Fibroblast of lung (primary cell): Measurements from ENCODE around the gene RNASE3. TPM values are rescaled to one million over a fixed set of nuclear protein-coding genes. Genes with fewer than 3 reads are reported as not detected.
"Not testable (repeated sequence)": the region's sequence is repeated elsewhere in the genome, so short reads cannot be mapped to it uniquely, and the experiment has no call there.

Source experiments
- DNase-seq, 2 donors: peaks; one replicate each; pipeline versions ENCODE4 v3.0.0 to v3.0.0-alpha.2; 2010; ENCODE audit warnings: low read depth in 2 of 2
- H2AFZ ChIP-seq: 2 replicates; pipeline ENCODE4 v1.5.1; 2012; ENCODE audit warnings: low read length, control low read depth, inconsistent platforms
- H3K27ac ChIP-seq: 2 replicates; pipeline ENCODE4 v1.5.1; 2011; ENCODE audit warnings: low read length, control low read depth; ENCODE audit not compliant: insufficient read depth
- H3K27me3 ChIP-seq: 2 replicates; pipeline ENCODE4 v1.5.1; 2011; ENCODE audit warnings: mild to moderate bottlenecking, low read length; ENCODE audit not compliant: control insufficient read depth, insufficient read depth
- H3K36me3 ChIP-seq: 2 replicates; pipeline ENCODE4 v1.5.1; 2011; ENCODE audit warnings: low read length; ENCODE audit not compliant: control insufficient read depth, insufficient read depth
- H3K4me1 ChIP-seq: 2 replicates; pipeline ENCODE4 v1.5.1; 2011; ENCODE audit warnings: low read length; ENCODE audit not compliant: control insufficient read depth, insufficient read depth; ENCODE audit errors: extremely low read depth
- H3K4me2 ChIP-seq: 2 replicates; pipeline ENCODE4 v1.5.1; 2011; ENCODE audit warnings: low read length, control low read depth; ENCODE audit not compliant: insufficient read depth; ENCODE audit errors: extremely low read depth
- H3K4me3 ChIP-seq, 4 experiments: fragments of 200-600 bp in 1 of 4; sonication (generic) in 1 of 4; replicated peaks in 1 of 4; 2 replicates each; pipeline ENCODE4 v1.5.1; 2011 to 2016; ENCODE audit warnings: low read length in 4 of 4, low read depth in 3 of 4, mild to moderate bottlenecking in 3 of 4, control low read depth in 2 of 4, inconsistent platforms in 1 of 4, mixed read lengths in 1 of 4; ENCODE audit not compliant: insufficient read depth in 1 of 4; ENCODE audit errors: control extremely low read depth in 1 of 4
- H3K79me2 ChIP-seq: 2 replicates; pipeline ENCODE4 v1.5.1; 2012; ENCODE audit warnings: mild to moderate bottlenecking, low read length, inconsistent platforms; ENCODE audit not compliant: control insufficient read depth, insufficient read depth
- H3K9ac ChIP-seq: 2 replicates; pipeline ENCODE4 v1.5.1; 2011; ENCODE audit warnings: mild to moderate bottlenecking, low read length, control low read depth; ENCODE audit not compliant: insufficient read depth
- H3K9me3 ChIP-seq: 2 replicates; pipeline ENCODE4 v1.5.1; 2012; ENCODE audit warnings: low read depth, low read length; ENCODE audit not compliant: control insufficient read depth, insufficient read depth
- H4K20me1 ChIP-seq: 2 replicates; pipeline ENCODE4 v1.5.1; 2011; ENCODE audit warnings: low read length; ENCODE audit not compliant: control insufficient read depth, insufficient read depth; ENCODE audit errors: extremely low read depth
- CTCF ChIP-seq, 2 donors: IDR thresholded peaks in 1 of 2; conservative IDR thresholded peaks in 1 of 2; 1 replicate in 1 of 2; 2 replicates in 1 of 2; pipeline ENCODE4 v1.5.1; 2011 to 2012; ENCODE audit warnings: low read length in 2 of 2, control low read depth in 1 of 2, inconsistent platforms in 1 of 2, low read depth in 1 of 2, mild to moderate bottlenecking in 1 of 2
- EZH2 ChIP-seq: IDR thresholded peaks from 2 replicates; pipeline ENCODE4 v1.5.1; 2012; ENCODE audit warnings: low read length, control low read depth, mild to moderate bottlenecking; ENCODE audit errors: missing control alignments
- polyA plus RNA-seq, 2 donors: library from polyadenylated mRNA; depleted of rRNA in 1 of 2; stranded (reverse) in 1 of 2; unstranded in 1 of 2; fragments of >200 nt; gene quantifications; 2 replicates each; pipeline ENCODE4 v1.2.1, GENCODE V29; 2011 to 2012; ENCODE audit warnings: missing spikeins in 1 of 2
- total RNA-seq: library from RNA; depleted of rRNA; stranded (reverse); fragments of >200 nt; gene quantifications from 2 replicates; pipeline ENCODE4 v1.2.1, GENCODE V29; 2014

Gene RNASE3
- total and polyA plus RNA-seq, 2 donors (not counting 1 experiment from before 2014, with no cell fraction given), result not detected

DNA sequence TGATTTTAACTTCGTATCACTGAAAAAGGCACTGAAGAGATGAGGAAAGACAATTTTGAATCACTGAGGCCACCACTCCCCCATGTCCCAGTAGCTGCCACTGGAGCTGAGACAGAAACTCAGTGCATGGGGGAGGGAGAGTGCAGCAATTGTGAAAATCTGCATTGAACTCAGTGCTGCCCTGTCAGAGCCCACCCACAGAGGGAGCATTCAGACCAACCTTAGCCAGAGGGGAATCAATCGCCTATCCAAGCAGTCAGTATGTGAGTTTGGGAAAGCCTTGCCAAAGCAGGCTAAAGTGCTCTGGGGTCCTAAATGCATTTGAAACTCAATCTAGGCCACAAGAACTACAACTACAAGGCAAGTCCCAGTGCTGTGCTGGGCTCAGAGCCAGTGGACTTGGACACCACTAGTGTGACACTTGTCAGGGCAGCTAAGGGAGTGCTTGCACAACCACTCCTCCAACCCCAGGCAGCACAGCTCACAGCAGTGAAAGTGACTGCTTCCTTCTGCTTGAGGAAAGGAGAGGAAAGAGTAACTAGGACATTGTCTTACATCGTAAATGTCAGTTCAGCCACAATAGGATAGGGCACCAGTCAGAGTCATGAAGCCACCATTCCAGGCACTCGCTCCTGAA, 13.3 kb downstream of the RNASE3 start:
- no peaks in the 10 kb centered on the region for H3K27me3 ChIP-seq

DNA sequence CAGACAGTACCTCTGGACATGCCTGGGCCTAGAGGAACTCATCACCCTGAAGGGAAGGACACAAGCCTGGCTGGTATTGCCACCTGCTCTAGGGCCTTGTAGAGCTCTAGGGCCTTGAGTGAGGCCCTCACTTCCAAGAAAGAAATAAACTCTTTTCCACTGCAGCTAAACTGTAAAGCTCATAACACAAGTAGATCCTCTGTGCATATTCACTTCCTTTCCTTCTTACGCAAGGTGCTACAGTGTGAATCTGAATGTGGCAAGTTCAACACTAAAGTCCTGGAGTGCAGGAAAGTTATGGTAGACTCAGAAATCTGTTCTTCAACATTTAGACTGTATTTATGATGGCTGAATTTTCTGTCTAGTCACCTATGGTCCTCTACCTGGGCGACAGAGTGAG, 14.5 kb downstream of the RNASE3 start:
- Histone ChIP-seq H3K9ac (no peak overlapping the region), H3K4me2 (no peak overlapping the region), H3K4me3 (no peak overlapping the region), H3K36me3 (no peaks in the 10 kb centered on the region), H4K20me1 (no peaks in the 10 kb centered on the region), H3K27ac (no peak overlapping the region), H3K9me3 (no peaks in the 10 kb centered on the region), H3K27me3 (no peaks in the 10 kb centered on the region), H2AFZ (no peak overlapping the region), H3K79me2 (no peaks in the 10 kb centered on the region), H3K4me1 (no peaks in the 10 kb centered on the region)
- TF ChIP-seq EZH2 (no peak), CTCF (conservative IDR thresholded peaks at IDR 0.05 in 1 of 2, IDR thresholded peaks at IDR 0.05 in 1 of 2; ENCODE audit: low read depth in 1 of 2, low read length in 2 of 2) (no peak)
- no peak for DNase-seq

More for the DNA sequence above, 13.3 kb downstream of the RNASE3 start:
- Histone ChIP-seq H3K4me3 (no peak overlapping the region), H2AFZ (no peak overlapping the region), H3K9me3 (no peaks in the 10 kb centered on the region), H3K9ac (no peak overlapping the region), H3K27ac (no peak overlapping the region), H3K4me1 (no peaks in the 10 kb centered on the region), H4K20me1 (no peaks in the 10 kb centered on the region), H3K36me3 (no peaks in the 10 kb centered on the region), H3K79me2 (no peaks in the 10 kb centered on the region), H3K4me2 (no peak overlapping the region)
- no peak for TF ChIP-seq EZH2
- no peak for TF ChIP-seq CTCF (conservative IDR thresholded peaks at IDR 0.05 in 1 of 2, IDR thresholded peaks at IDR 0.05 in 1 of 2; ENCODE audit: low read depth in 1 of 2, low read length in 2 of 2)
- no peak for DNase-seq

DNA sequence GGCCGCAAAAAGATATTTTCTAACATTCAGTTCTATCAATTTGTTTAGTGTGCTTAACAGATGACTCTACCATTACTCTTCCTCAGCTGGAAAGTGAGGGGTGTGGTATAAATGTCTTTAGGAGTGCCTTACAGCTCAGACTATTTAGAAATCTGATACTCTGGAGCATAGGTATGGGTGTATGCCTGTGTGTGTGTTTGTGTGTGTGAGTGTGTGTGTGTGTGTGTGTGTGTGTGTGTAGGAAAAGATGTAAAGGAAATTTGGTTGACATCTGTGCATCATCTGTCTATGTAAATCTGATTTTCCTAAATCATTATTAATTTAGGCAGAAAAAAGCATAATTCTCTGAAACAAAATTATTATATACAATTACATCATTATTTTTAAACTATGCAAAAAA, 16.0 kb downstream of the RNASE3 start:
- Histone ChIP-seq H3K36me3 (no peaks in the 10 kb centered on the region), H3K4me2 (no peak overlapping the region), H3K9me3 (no peaks in the 10 kb centered on the region), H3K27me3 (no peaks in the 10 kb centered on the region), H4K20me1 (no peaks in the 10 kb centered on the region), H3K4me1 (no peaks in the 10 kb centered on the region), H2AFZ (no peak overlapping the region), H3K4me3 (no peak overlapping the region), H3K79me2 (no peaks in the 10 kb centered on the region), H3K27ac (no peak overlapping the region), H3K9ac (no peak overlapping the region)
- TF ChIP-seq EZH2, result no peak
- no peak for TF ChIP-seq CTCF (conservative IDR thresholded peaks at IDR 0.05 in 1 of 2, IDR thresholded peaks at IDR 0.05 in 1 of 2; ENCODE audit: low read depth in 1 of 2, low read length in 2 of 2)
- DNase-seq, result no peak

GRCh38 chr14:20910822-20911221, 19.6 kb downstream of the RNASE3 start:
- H3K27ac ChIP-seq, H3K27me3 ChIP-seq, H3K9me3 ChIP-seq, H3K4me2 ChIP-seq, H3K4me3 ChIP-seq, H3K9ac ChIP-seq, H3K36me3 ChIP-seq, H3K79me2 ChIP-seq, H4K20me1 ChIP-seq, DNase-seq, H3K4me1 ChIP-seq, H2AFZ ChIP-seq: not testable (repeated sequence)
